Stimulated activated CD8-positive, alpha-beta memory T cell treated with anti-CD3 and anti-CD28 coated beads, Interleukin-2, amount 100 ng/mL, for 48 hours (primary cell): ENCODE measurements around the gene C8A.

Experiments
- DNase-seq, 2 donors: peaks; one replicate each; pipeline ENCODE4 v3.0.0-alpha.2; 2020; ENCODE audit warnings: low read depth in 2 of 2

C8A gene

GRCh38 chr1:56854521-56855099 lies at the start of gene C8A:
TSS of gene C8A (plus strand) at chr1:56854797. CDS start at chr1:56854902, 105 bp downstream.
- no peak for DNase-seq

- no peak for DNase-seq
Measured at GRCh38 chr1:56806804-56807203, 47.8 kb upstream of the C8A start.

GRCh38 chr1:56808410-56808809 lies 46.2 kb upstream of the C8A start:
- DNase-seq: no peak

- DNase-seq: no peak
Measured at GRCh38 chr1:56811331-56811730, 43.3 kb upstream of the C8A start.

- no peak for DNase-seq
Measured at GRCh38 chr1:56814205-56814604, 40.4 kb upstream of the C8A start.

GRCh38 chr1:56816264-56816663 lies 38.3 kb upstream of the C8A start:
- DNase-seq: no peak

- DNase-seq: no peak
Measured at GRCh38 chr1:56816909-56817308, 37.7 kb upstream of the C8A start.

- no peak for DNase-seq
Measured at GRCh38 chr1:56817716-56818463, 36.7 kb upstream of the C8A start.

GRCh38 chr1:56819387-56819899 lies 35.2 kb upstream of the C8A start, which contains the start of gene FYB2:
TSS of gene FYB2 (minus strand) at chr1:56819404. CDS start at chr1:56819290, 114 bp downstream.
- no peak for DNase-seq

GRCh38 chr1:56820755-56821461 lies 33.7 kb upstream of the C8A start:
- peak; percentile 68 to 71 for DNase-seq

- DNase-seq: no peak
Measured at GRCh38 chr1:56821462-56821797, 33.2 kb upstream of the C8A start.

- DNase-seq: no peak
Measured at GRCh38 chr1:56824271-56824670, 30.3 kb upstream of the C8A start.

- DNase-seq: no peak
Measured at GRCh38 chr1:56824938-56825337, 29.7 kb upstream of the C8A start.

- DNase-seq: no peak
Measured at GRCh38 chr1:56825436-56825835, 29.2 kb upstream of the C8A start.

GRCh38 chr1:56827711-56828110 lies 26.9 kb upstream of the C8A start:
- DNase-seq: no peak

- no peak for DNase-seq
Measured at GRCh38 chr1:56830052-56830451, 24.5 kb upstream of the C8A start.

GRCh38 chr1:56831871-56832693 lies 22.5 kb upstream of the C8A start:
- DNase-seq: peak; percentile 39 to 50

- DNase-seq: no peak
Measured at GRCh38 chr1:56833088-56833487, 21.5 kb upstream of the C8A start.

GRCh38 chr1:56834137-56834900 lies 20.3 kb upstream of the C8A start:
- no peak for DNase-seq

GRCh38 chr1:56835657-56836056 lies 18.9 kb upstream of the C8A start:
- no peak for DNase-seq

GRCh38 chr1:56836359-56836758 lies 18.2 kb upstream of the C8A start:
- DNase-seq: no peak
